WTC11 (cell line): ENCODE results near the gene SMTN. TPM values are rescaled to one million over a fixed set of nuclear protein-coding genes. Genes with fewer than 3 reads are reported as not detected.

ENCODE experiments used
- ATAC-seq: fragments of 200-7000 bp; cut with Tn5 transposase; 2 replicates; pipeline ENCODE4 v1.10.0; 2021; ENCODE audit warnings: mild to moderate bottlenecking, moderate library complexity
- CTCF ChIA-PET: fragments of 300-600 bp; sonication (Branson Sonifier 250); formaldehyde crosslinking; loops from one replicate; lab custom pipeline; 2021; ENCODE audit warnings: antibody characterized with exemption; lab: Charles Lee
- POLR2A ChIA-PET: fragments of 350-600 bp; sonication (Branson Sonifier 250); formaldehyde crosslinking; loops from one replicate; lab custom pipeline; 2021; ENCODE audit warnings: antibody characterized with exemption; lab: Charles Lee
- DNase-seq: peaks from one replicate; pipeline ENCODE4 v3.0.0; 2021; ENCODE audit warnings: low spot score
- H3K27ac Mint-ChIP-seq: 2 replicates; pipeline ENCODE4 v1.8.0; 2021; ENCODE audit warnings: mixed read lengths
- H3K27me3 Mint-ChIP-seq: 2 replicates; pipeline ENCODE4 v1.8.0; 2021; ENCODE audit warnings: low read depth, mild to moderate bottlenecking, moderate library complexity, mixed read lengths
- H3K36me3 Mint-ChIP-seq: 2 replicates; pipeline ENCODE4 v1.8.0; 2021; ENCODE audit warnings: mixed read lengths
- H3K4me1 Mint-ChIP-seq: 2 replicates; pipeline ENCODE4 v1.8.0; 2022; ENCODE audit warnings: mixed read lengths
- H3K4me3 Mint-ChIP-seq: 2 replicates; pipeline ENCODE4 v1.8.0; 2021; ENCODE audit warnings: mild to moderate bottlenecking, moderate library complexity, mixed read lengths
- H3K9me3 Mint-ChIP-seq: 2 replicates; pipeline ENCODE4 v1.8.0; 2021; ENCODE audit warnings: mixed read lengths
- IRF2 ChIP-seq: sonication (generic); formaldehyde crosslinking; IDR thresholded peaks from 2 replicates; pipeline ENCODE4 v1.8.0; 2022; ENCODE audit warnings: low read depth, missing genetic modification reagents, borderline replicate concordance
- ZNF138 ChIP-seq: sonication (generic); formaldehyde crosslinking; conservative IDR thresholded peaks from 2 replicates; pipeline ENCODE4 v1.8.1; 2022; ENCODE audit warnings: mild to moderate bottlenecking, moderate library complexity, missing genetic modification reagents
- ZNF416 ChIP-seq: fragments of 250-450 bp; sonication (Bioruptor Pico); IDR thresholded peaks from 2 replicates; pipeline ENCODE4 v1.9.0; 2021; ENCODE audit warnings: mild to moderate bottlenecking, inconsistent platforms
- ZNF423 ChIP-seq: fragments of 250-450 bp; sonication (Bioruptor Pico); IDR thresholded peaks from 2 replicates; pipeline ENCODE4 v2.1.2; 2022; ENCODE audit warnings: mild to moderate bottlenecking, moderate library complexity
- total RNA-seq: library from RNA; stranded (reverse); gene quantifications from 3 replicates; pipeline ENCODE4 v1.2.3, GENCODE V29; 2021
- TF ChIP-seq, protein P1 (sequence below): sonication (generic); formaldehyde crosslinking; IDR thresholded peaks from 2 replicates; pipeline ENCODE4 v1.8.0; 2022; ENCODE audit warnings: mild to moderate bottlenecking, missing genetic modification reagents
- TF ChIP-seq, protein P2 (sequence below): sonication (generic); formaldehyde crosslinking; IDR thresholded peaks from 2 replicates; pipeline ENCODE4 v1.8.1; 2023; ENCODE audit warnings: mild to moderate bottlenecking, moderate library complexity, missing genetic modification reagents
- TF ChIP-seq, protein P3 (sequence below): fragments of 250-450 bp; sonication (Bioruptor Pico); IDR thresholded peaks from 2 replicates; pipeline ENCODE4 v1.9.0; 2021; ENCODE audit warnings: mild to moderate bottlenecking
- TF ChIP-seq, protein P4 (sequence below): sonication (generic); formaldehyde crosslinking; IDR thresholded peaks from 2 replicates; pipeline ENCODE4 v1.8.1; 2022; ENCODE audit warnings: mild to moderate bottlenecking, moderate library complexity, missing genetic modification reagents
- TF ChIP-seq, protein P5 (sequence below): sonication (generic); formaldehyde crosslinking; IDR thresholded peaks from 2 replicates; pipeline ENCODE4 v1.8.0; 2022; ENCODE audit warnings: mild to moderate bottlenecking, missing genetic modification reagents
- TF ChIP-seq, protein P6 (sequence below): sonication (generic); formaldehyde crosslinking; IDR thresholded peaks from 2 replicates; pipeline ENCODE4 v1.8.1; 2022; ENCODE audit warnings: missing genetic modification reagents, borderline replicate concordance
- TF ChIP-seq, protein P7 (sequence below): fragments of 250-450 bp; sonication (Bioruptor Pico); IDR thresholded peaks from 2 replicates; pipeline ENCODE4 v1.9.0; 2021; ENCODE audit warnings: mild to moderate bottlenecking, borderline replicate concordance
- TF ChIP-seq, protein P8 (sequence below): sonication (generic); formaldehyde crosslinking; IDR thresholded peaks from 2 replicates; pipeline ENCODE4 v1.8.1; 2023; ENCODE audit warnings: mild to moderate bottlenecking, missing genetic modification reagents
- TF ChIP-seq, protein P9 (sequence below): sonication (generic); formaldehyde crosslinking; IDR thresholded peaks from 2 replicates; pipeline ENCODE4 v1.8.1; 2023; ENCODE audit warnings: mild to moderate bottlenecking, missing genetic modification reagents

SMTN gene
- total RNA-seq, 1 experiment from 2014 or later: 34.5 TPM

DNA sequence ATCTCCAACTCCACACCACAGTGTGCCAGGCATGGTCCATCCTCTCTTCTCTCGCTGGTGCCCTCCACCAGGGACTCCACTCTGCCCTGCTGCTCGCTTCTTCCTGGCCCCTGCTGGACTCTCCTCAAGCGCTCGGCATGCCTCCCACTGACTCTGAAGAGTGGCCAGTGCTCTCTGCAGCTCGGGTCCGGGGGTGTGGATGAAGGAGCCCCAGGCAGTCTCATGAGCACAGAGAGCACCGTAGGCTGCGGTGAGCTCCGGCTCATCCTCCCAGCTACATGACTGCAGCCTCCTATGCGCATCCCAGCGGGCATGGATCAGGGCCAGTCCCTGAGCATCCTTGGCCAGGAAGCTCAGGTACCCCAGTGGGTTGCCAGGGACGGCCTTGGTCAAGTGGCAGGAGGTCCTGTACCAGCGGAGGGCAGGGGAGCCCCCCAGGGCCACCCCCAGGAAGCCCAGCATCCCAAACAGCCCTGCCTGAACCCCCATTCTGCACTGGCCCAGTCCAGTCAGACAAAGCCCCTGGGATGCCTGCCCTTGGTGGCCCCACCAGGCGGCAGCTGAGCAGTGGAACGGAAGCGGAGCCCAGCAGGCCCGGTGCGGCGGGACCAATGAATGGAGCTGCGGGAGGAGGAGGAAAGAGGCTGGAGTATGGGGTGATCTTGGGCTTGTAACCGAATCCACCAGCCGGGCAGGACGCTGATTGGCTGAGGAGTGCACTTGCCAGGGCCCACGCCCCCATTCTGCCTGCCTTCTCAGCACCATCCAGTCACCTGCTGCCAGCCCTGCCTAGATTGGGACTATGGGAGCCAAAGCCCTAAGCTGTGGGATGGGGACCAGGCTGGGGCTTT, 59.0 kb downstream of the SMTN start, which contains the start of gene PLA2G3 (continued):
- peak; percentile 51; the same call in 1 of the 2 replicates for TF ChIP-seq ZNF423 (CRISPR knock-in tag)
- TF ChIP-seq ZNF138 (CRISPR knock-in tag): 0 out of 2 replicates have a peak, but pooled peaks have one; percentile 13
- TF ChIP-seq, protein P1, sequence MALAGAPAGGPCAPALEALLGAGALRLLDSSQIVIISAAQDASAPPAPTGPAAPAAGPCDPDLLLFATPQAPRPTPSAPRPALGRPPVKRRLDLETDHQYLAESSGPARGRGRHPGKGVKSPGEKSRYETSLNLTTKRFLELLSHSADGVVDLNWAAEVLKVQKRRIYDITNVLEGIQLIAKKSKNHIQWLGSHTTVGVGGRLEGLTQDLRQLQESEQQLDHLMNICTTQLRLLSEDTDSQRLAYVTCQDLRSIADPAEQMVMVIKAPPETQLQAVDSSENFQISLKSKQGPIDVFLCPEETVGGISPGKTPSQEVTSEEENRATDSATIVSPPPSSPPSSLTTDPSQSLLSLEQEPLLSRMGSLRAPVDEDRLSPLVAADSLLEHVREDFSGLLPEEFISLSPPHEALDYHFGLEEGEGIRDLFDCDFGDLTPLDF (CRISPR knock-in tag): no peak
- TF ChIP-seq, protein P2, sequence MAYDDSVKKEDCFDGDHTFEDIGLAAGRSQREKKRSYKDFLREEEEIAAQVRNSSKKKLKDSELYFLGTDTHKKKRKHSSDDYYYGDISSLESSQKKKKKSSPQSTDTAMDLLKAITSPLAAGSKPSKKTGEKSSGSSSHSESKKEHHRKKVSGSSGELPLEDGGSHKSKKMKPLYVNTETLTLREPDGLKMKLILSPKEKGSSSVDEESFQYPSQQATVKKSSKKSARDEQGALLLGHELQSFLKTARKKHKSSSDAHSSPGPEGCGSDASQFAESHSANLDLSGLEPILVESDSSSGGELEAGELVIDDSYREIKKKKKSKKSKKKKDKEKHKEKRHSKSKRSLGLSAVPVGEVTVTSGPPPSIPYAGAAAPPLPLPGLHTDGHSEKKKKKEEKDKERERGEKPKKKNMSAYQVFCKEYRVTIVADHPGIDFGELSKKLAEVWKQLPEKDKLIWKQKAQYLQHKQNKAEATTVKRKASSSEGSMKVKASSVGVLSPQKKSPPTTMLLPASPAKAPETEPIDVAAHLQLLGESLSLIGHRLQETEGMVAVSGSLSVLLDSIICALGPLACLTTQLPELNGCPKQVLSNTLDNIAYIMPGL (CRISPR knock-in tag): peak; percentile 74
- TF ChIP-seq, protein P3, sequence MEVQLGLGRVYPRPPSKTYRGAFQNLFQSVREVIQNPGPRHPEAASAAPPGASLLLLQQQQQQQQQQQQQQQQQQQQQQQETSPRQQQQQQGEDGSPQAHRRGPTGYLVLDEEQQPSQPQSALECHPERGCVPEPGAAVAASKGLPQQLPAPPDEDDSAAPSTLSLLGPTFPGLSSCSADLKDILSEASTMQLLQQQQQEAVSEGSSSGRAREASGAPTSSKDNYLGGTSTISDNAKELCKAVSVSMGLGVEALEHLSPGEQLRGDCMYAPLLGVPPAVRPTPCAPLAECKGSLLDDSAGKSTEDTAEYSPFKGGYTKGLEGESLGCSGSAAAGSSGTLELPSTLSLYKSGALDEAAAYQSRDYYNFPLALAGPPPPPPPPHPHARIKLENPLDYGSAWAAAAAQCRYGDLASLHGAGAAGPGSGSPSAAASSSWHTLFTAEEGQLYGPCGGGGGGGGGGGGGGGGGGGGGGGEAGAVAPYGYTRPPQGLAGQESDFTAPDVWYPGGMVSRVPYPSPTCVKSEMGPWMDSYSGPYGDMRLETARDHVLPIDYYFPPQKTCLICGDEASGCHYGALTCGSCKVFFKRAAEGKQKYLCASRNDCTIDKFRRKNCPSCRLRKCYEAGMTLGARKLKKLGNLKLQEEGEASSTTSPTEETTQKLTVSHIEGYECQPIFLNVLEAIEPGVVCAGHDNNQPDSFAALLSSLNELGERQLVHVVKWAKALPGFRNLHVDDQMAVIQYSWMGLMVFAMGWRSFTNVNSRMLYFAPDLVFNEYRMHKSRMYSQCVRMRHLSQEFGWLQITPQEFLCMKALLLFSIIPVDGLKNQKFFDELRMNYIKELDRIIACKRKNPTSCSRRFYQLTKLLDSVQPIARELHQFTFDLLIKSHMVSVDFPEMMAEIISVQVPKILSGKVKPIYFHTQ: no peak
- TF ChIP-seq, protein P4, sequence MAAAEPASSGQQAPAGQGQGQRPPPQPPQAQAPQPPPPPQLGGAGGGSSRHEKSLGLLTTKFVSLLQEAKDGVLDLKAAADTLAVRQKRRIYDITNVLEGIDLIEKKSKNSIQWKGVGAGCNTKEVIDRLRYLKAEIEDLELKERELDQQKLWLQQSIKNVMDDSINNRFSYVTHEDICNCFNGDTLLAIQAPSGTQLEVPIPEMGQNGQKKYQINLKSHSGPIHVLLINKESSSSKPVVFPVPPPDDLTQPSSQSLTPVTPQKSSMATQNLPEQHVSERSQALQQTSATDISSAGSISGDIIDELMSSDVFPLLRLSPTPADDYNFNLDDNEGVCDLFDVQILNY (CRISPR knock-in tag): 0 out of 2 replicates have a peak, but pooled peaks have one; percentile 48
- TF ChIP-seq, all 79 proteins: peak for 14

DNA sequence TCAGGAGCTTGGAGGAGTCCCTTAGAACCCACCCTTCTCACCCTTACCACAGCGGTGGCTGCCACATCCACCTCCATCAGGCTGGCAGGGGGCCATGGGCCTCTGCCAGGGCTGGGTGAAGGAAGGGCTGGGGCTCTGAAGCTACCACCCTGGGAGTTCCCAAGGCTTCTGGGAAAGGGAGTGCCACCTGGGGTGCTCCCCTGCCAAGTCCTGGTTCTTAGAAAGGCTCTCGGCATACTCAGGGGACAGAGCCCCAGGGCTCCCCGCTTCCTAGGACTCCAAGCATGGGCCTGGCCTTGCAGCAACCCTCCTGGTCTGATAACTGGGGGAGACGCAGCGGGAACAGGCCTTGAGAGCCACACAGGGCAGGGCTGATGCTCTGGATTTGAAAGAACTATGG, 59.6 kb downstream of the SMTN start:
- Mint-ChIP-seq H3K27me3 (peaks cover 12% of the 10 kb centered on the region), H3K27ac (peak overlapping the region; percentile 70), H3K9me3 (peaks cover 11% of the 10 kb centered on the region), H3K36me3 (peaks cover 10% of the 10 kb centered on the region; the same call in 1 of the 2 replicates), H3K4me3 (peak overlapping the region; percentile 86; the same call in 1 of the 2 replicates), H3K4me1 (peaks cover 22% of the 10 kb centered on the region)
- ChIA-PET POLR2A (interaction anchor here (0.5 to 2.6 kb wide), 11 partner anchors 9 to 604 kb away, joined by 3 to 16 read pairs (median 5); partner anchors contain the start of genes INPP5J, MORC2, RNF185 and SELENOM), CTCF (interaction anchor here (0.6 to 7.3 kb wide), 24 partner anchors 8 to 534 kb away, joined by 3 to 73 read pairs (median 4); partner anchors contain the start of genes LIMK2, PIK3IP1, SELENOM and SMTN)
- ATAC-seq: no peak
- no peak for DNase-seq
- no peak for TF ChIP-seq IRF2 (CRISPR knock-in tag)
- TF ChIP-seq, protein P5, sequence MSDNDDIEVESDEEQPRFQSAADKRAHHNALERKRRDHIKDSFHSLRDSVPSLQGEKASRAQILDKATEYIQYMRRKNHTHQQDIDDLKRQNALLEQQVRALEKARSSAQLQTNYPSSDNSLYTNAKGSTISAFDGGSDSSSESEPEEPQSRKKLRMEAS (CRISPR knock-in tag): no peak
- TF ChIP-seq ZNF423 (CRISPR knock-in tag): no peak
- TF ChIP-seq, protein P6, sequence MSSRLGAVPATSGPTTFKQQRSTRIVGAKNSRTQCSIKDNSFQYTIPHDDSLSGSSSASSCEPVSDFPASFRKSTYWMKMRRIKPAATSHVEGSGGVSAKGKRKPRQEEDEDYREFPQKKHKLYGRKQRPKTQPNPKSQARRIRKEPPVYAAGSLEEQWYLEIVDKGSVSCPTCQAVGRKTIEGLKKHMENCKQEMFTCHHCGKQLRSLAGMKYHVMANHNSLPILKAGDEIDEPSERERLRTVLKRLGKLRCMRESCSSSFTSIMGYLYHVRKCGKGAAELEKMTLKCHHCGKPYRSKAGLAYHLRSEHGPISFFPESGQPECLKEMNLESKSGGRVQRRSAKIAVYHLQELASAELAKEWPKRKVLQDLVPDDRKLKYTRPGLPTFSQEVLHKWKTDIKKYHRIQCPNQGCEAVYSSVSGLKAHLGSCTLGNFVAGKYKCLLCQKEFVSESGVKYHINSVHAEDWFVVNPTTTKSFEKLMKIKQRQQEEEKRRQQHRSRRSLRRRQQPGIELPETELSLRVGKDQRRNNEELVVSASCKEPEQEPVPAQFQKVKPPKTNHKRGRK (CRISPR knock-in tag): no peak
- TF ChIP-seq, protein P7, sequence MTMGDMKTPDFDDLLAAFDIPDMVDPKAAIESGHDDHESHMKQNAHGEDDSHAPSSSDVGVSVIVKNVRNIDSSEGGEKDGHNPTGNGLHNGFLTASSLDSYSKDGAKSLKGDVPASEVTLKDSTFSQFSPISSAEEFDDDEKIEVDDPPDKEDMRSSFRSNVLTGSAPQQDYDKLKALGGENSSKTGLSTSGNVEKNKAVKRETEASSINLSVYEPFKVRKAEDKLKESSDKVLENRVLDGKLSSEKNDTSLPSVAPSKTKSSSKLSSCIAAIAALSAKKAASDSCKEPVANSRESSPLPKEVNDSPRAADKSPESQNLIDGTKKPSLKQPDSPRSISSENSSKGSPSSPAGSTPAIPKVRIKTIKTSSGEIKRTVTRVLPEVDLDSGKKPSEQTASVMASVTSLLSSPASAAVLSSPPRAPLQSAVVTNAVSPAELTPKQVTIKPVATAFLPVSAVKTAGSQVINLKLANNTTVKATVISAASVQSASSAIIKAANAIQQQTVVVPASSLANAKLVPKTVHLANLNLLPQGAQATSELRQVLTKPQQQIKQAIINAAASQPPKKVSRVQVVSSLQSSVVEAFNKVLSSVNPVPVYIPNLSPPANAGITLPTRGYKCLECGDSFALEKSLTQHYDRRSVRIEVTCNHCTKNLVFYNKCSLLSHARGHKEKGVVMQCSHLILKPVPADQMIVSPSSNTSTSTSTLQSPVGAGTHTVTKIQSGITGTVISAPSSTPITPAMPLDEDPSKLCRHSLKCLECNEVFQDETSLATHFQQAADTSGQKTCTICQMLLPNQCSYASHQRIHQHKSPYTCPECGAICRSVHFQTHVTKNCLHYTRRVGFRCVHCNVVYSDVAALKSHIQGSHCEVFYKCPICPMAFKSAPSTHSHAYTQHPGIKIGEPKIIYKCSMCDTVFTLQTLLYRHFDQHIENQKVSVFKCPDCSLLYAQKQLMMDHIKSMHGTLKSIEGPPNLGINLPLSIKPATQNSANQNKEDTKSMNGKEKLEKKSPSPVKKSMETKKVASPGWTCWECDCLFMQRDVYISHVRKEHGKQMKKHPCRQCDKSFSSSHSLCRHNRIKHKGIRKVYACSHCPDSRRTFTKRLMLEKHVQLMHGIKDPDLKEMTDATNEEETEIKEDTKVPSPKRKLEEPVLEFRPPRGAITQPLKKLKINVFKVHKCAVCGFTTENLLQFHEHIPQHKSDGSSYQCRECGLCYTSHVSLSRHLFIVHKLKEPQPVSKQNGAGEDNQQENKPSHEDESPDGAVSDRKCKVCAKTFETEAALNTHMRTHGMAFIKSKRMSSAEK (CRISPR knock-in tag): no peak
- TF ChIP-seq, protein P8, sequence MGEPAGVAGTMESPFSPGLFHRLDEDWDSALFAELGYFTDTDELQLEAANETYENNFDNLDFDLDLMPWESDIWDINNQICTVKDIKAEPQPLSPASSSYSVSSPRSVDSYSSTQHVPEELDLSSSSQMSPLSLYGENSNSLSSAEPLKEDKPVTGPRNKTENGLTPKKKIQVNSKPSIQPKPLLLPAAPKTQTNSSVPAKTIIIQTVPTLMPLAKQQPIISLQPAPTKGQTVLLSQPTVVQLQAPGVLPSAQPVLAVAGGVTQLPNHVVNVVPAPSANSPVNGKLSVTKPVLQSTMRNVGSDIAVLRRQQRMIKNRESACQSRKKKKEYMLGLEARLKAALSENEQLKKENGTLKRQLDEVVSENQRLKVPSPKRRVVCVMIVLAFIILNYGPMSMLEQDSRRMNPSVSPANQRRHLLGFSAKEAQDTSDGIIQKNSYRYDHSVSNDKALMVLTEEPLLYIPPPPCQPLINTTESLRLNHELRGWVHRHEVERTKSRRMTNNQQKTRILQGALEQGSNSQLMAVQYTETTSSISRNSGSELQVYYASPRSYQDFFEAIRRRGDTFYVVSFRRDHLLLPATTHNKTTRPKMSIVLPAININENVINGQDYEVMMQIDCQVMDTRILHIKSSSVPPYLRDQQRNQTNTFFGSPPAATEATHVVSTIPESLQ (CRISPR knock-in tag): no peak
- TF ChIP-seq, protein P4 (CRISPR knock-in tag): no peak
- no peak for TF ChIP-seq ZNF416 (CRISPR knock-in tag)
- TF ChIP-seq, protein P9, sequence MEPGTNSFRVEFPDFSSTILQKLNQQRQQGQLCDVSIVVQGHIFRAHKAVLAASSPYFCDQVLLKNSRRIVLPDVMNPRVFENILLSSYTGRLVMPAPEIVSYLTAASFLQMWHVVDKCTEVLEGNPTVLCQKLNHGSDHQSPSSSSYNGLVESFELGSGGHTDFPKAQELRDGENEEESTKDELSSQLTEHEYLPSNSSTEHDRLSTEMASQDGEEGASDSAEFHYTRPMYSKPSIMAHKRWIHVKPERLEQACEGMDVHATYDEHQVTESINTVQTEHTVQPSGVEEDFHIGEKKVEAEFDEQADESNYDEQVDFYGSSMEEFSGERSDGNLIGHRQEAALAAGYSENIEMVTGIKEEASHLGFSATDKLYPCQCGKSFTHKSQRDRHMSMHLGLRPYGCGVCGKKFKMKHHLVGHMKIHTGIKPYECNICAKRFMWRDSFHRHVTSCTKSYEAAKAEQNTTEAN (CRISPR knock-in tag): no peak
